HG03432 (cell line): ENCODE data around the gene UBE2M.
A peak's percentile ranks its signal among the peaks of the same experiment; 100 is the strongest.
"Not testable (repeated sequence)": the region's sequence is repeated elsewhere in the genome, so short reads cannot be mapped to it uniquely, and the experiment has no call there.

Source experiments
- ATAC-seq: cut with Tn5 transposase; IDR thresholded peaks from one replicate; pipeline ENCODE4 v1.9.1; 2021; ENCODE audit warnings: mild to moderate bottlenecking, moderate library complexity; ENCODE audit not compliant: unreplicated experiment

Gene UBE2M

GRCh38 chr19:58542641-58543372 is 15.6 kb downstream of the UBE2M start:
- not testable (repeated sequence) for ATAC-seq

- not testable (repeated sequence) for ATAC-seq
Measured at GRCh38 chr19:58539169-58539559, 19.2 kb downstream of the UBE2M start.

- ATAC-seq: no peak
Measured at GRCh38 chr19:58538257-58539168, 19.9 kb downstream of the UBE2M start.

GRCh38 chr19:58536852-58537798 is 21.3 kb downstream of the UBE2M start:
- ATAC-seq: no peak

GRCh38 chr19:58535857-58536256 is 22.6 kb downstream of the UBE2M start:
- ATAC-seq: no peak

- no peak for ATAC-seq
Measured at GRCh38 chr19:58531034-58531840, 27.2 kb downstream of the UBE2M start.

- no peak for ATAC-seq
Measured at GRCh38 chr19:58529405-58529804, 29.0 kb downstream of the UBE2M start.

- no peak for ATAC-seq
Measured at GRCh38 chr19:58522709-58523108, 35.7 kb downstream of the UBE2M start.

- ATAC-seq: no peak
Measured at GRCh38 chr19:58521651-58522050, 36.8 kb downstream of the UBE2M start.

- ATAC-seq: no peak
Measured at GRCh38 chr19:58520257-58520599, 38.2 kb downstream of the UBE2M start.

- ATAC-seq: peak; percentile 83
Measured at GRCh38 chr19:58519355-58520256, 38.8 kb downstream of the UBE2M start, which contains the start of gene ZBTB45. Gene ZBTB45 (minus strand): TSS chr19:58519810. CDS start chr19:58517673, 2,137 bp downstream.

GRCh38 chr19:58519087-58519354 is 39.4 kb downstream of the UBE2M start:
- peak; percentile 5 for ATAC-seq

- ATAC-seq: no peak
Measured at GRCh38 chr19:58518256-58519086, 39.9 kb downstream of the UBE2M start.

GRCh38 chr19:58516964-58517833 is 41.2 kb downstream of the UBE2M start:
- no peak for ATAC-seq

- no peak for ATAC-seq
Measured at GRCh38 chr19:58516246-58516836, 42.1 kb downstream of the UBE2M start.

- no peak for ATAC-seq
Measured at GRCh38 chr19:58515259-58515658, 43.2 kb downstream of the UBE2M start.

- no peak for ATAC-seq
Measured at GRCh38 chr19:58514564-58515022, 43.8 kb downstream of the UBE2M start.
